Fibroblast of villous mesenchyme (primary cell): ENCODE measurements around the gene DAB1. TPM values are rescaled to one million over a fixed set of nuclear protein-coding genes. Genes with fewer than 3 reads are reported as not detected.

Experiments used
- DNase-seq: peaks from one replicate; pipeline ENCODE4 v3.0.0-alpha.2; 2010; ENCODE audit warnings: low read depth
- H3K4me3 ChIP-seq: 2 replicates; pipeline ENCODE4 v1.5.1; 2011; ENCODE audit warnings: low read depth, mild to moderate bottlenecking, low read length
- total RNA-seq: library from RNA; depleted of rRNA; stranded (reverse); fragments of >200 nt; gene quantifications from 2 replicates; pipeline ENCODE4 v1.2.3, GENCODE V29; 2012
- TF ChIP-seq, protein P1 (sequence below): IDR thresholded peaks from 2 replicates; pipeline ENCODE4 v1.5.1; 2012; ENCODE audit warnings: low read depth, mild to moderate bottlenecking, low read length; ENCODE audit not compliant: insufficient read depth

DAB1 gene
- total RNA-seq, 1 donor: not detected

DNA sequence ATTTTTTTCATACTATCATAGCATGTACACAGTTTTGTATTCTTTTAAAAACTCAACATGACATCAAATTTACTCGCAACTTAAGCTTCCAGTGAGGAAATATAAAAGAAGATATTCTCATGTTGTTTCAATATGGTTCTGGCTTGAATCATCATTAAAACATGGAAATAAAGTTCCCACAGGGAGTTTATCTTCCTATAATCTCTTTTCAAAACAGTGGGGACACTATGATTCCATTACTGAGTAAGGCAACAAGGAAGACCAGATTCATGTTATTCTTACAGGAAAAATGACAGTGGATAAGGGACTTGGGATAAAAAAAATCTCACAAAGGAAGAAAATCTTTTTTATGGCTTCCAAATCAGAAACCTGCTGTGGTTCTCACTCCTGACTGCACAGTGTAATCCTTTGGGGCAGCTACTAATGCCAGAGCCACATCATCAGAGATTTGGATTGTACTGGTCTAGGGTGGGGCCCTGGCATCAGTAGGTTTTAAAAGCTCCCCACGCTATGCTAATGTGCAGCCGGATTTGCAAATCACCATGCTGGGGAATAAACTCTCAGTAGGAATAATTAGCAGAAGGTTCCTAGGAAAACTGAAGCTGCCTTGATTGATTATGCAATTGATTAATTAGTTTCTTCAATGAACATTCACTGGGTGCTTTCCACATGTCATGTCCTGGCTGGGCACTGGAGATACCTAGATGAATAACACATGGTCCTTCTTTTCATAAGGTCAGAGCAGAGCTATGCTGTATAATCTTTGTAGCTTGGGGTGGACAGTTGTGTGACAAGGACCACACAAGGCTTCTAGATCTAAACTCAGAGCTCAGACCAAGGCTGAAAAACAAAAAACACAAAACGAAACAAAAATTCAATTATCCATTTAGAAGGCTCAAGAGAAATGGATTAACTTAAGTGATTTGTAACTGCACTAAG lies 386.9 kb downstream of the DAB1 start:
- DNase-seq: no peak
- TF ChIP-seq, protein P1, sequence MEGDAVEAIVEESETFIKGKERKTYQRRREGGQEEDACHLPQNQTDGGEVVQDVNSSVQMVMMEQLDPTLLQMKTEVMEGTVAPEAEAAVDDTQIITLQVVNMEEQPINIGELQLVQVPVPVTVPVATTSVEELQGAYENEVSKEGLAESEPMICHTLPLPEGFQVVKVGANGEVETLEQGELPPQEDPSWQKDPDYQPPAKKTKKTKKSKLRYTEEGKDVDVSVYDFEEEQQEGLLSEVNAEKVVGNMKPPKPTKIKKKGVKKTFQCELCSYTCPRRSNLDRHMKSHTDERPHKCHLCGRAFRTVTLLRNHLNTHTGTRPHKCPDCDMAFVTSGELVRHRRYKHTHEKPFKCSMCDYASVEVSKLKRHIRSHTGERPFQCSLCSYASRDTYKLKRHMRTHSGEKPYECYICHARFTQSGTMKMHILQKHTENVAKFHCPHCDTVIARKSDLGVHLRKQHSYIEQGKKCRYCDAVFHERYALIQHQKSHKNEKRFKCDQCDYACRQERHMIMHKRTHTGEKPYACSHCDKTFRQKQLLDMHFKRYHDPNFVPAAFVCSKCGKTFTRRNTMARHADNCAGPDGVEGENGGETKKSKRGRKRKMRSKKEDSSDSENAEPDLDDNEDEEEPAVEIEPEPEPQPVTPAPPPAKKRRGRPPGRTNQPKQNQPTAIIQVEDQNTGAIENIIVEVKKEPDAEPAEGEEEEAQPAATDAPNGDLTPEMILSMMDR: no peak
- H3K4me3 ChIP-seq: no peak overlapping the region

DNA sequence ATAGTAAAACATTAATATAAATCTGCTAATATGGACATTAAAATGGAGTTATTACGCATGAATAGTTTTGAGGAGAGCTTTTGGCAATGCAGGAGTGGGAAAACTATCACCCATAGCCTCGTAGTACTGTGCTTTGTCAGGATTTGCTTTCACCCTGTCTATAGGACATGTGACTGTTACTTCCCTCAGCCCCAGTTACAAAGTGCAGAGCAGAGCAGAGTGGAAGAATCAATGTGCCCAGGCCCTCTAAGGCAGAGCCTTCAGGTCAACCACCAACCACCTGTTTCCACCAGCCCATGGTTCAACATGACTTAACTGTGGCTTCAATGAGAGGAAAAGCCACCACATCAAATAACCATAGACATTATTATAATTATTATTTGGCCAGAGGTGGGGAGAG lies 389.1 kb downstream of the DAB1 start:
- DNase-seq: no peak

DNA sequence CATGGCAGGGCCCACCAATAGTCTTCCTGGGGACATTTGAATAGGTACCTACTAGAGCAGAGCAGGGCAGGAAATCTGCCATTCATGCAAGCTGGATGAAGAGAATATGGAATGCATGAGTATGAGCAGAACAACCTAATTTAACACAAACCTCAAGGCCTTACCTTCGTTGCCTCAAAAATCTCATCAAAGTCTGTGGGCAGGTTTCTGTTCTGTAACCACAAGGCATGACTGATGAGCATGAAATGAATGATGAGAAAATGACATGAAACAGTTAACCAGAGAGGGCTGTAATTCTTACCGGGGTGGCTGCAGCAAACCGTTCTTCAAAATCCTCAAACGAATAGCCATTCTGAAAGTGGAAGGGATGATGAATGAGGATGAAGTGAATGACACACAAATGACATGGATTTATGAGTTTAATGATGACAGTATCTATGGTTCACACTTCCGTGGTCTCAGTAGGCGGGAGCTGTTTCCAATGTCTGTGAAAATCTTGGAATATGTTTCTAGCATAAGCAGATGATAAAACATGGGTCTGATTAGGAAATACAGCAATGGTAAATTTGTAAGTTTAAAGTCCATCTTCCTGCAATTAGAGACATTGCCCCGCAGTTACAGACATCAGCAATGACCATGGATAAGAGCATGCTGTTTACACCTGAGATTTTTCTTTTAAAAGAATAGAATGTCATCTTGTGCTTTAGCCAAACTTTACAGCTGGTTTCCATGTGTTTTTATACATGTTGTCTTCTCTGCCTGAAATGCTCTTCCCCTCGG lies 390.4 kb downstream of the DAB1 start:
- no peak for DNase-seq
- TF ChIP-seq, protein P1: no peak

More for the DNA sequence above, 389.1 kb downstream of the DAB1 start:
- H3K4me3 ChIP-seq: no peak overlapping the region
- TF ChIP-seq, protein P1: no peak

DNA sequence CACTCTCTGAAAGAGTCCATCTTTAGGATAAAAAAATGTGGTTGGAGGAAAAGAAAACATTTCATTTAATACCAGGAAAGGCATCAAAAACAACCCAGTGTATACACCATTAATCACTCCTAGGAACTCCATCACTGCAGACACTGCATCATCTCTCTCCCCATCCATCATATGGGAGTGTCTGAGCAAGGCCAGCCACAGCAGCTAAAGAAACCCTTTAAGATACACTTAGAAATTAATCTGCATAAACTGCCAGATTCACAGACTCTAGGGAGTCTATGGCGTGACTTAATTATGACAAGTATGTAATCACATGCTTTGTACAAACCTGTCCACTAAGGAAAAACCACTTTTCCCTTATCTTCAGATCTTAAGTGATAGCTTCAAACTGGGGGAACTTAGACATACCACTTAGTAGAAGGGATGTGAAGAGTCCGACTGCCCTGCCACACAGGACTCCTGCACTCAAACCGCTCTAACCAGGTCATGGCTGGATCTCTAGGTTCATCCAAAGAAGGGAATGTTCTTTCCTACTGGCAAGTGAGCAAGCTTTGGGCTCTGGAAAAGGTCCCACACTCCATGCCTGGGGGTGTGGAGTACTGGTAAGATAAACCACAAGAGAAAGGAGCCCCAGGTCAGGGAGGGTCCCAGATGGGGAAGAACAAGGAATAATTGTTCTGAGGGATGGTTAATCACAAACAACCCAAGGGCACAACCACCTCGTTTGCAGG lies 397.1 kb downstream of the DAB1 start:
- no peak for DNase-seq
- TF ChIP-seq, protein P1: no peak
- H3K4me3 ChIP-seq: no peak overlapping the region

More for the DNA sequence above, 390.4 kb downstream of the DAB1 start:
- H3K4me3 ChIP-seq: no peak overlapping the region

DNA sequence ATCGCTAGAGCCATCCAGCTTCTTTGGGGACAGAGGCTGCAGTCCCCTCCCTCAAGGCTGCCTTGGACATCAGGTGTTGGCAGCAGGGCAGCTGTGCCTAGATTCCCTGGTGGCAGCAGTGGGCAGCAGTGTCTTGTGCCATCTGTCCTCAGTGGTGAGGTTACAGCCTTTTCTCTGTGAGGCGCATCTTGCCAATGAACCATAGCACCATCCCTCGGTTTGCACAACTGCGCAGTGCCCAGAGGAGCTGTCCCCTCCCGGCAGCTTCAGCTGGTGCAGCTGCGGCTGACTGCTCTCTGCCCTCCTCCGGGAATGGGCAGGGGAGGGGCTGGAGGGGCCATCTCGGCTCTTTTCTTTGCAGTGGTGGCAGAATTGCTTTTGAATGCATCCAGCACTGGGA lies 399.0 kb downstream of the DAB1 start:
- no peak for DNase-seq
- TF ChIP-seq, protein P1: no peak
- no peak overlapping the region for H3K4me3 ChIP-seq

DNA sequence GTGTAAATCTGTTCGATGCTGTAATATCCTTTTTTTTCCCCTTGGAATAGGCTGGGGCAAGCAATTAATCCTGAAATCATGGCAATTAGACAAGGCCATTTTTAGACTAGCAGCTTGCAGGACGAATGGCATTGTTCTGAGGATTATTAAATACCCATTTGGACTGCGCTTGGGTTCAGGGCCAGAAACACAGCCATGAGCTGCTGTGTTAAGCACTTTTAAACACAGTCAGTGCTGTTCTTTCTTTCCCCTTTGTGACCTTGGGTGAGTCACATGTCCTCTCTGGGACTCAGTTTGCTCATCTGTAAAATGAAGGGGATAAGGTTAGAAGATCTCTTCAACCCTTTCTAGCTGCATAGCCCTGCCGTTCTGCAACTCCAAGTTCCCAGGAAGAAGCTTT lies 399.4 kb downstream of the DAB1 start:
- H3K4me3 ChIP-seq: no peak overlapping the region
- DNase-seq: no peak
- TF ChIP-seq, protein P1: no peak
